ENCODE results near the gene GNRH2. TPM values are rescaled to one million over a fixed set of nuclear protein-coding genes. Genes with fewer than 3 reads are reported as not detected.

Gene GNRH2
- total and polyA plus RNA-seq, 2 donors (not counting 3 experiments of a cell fraction or from before 2014, with no cell fraction given) = 1.9 TPM; not detected in 1

- TF ChIP-seq POLR2A (IDR thresholded peaks at IDR 0.05; ENCODE audit: low read depth, low read length) (no peak), EZH2 (IDR thresholded peaks at IDR 0.05; ENCODE audit: borderline replicate concordance, low read depth, low read length, severe bottlenecking) (no peak), FOS (IDR thresholded peaks at IDR 0.05; ENCODE audit: borderline replicate concordance, insufficient read depth, low read length) (no peak), CTCF (IDR thresholded peaks at IDR 0.05; ENCODE audit: extremely low read depth in 1 of 2, insufficient read depth in 1 of 2, low read depth in 1 of 2, low read length in 2 of 2) (no peak), MAX (IDR thresholded peaks at IDR 0.05; ENCODE audit: insufficient read depth, insufficient read length) (no peak), MYC (IDR thresholded peaks at IDR 0.05; ENCODE audit: low read depth, low read length) (no peak), POLR2AphosphoS5 (IDR thresholded peaks at IDR 0.05; ENCODE audit: insufficient read depth, low read depth, low read length) (no peak), JUN (IDR thresholded peaks at IDR 0.05; ENCODE audit: borderline replicate concordance, insufficient read depth, insufficient read length, low read depth) (no peak), GATA2 (IDR thresholded peaks at IDR 0.05; ENCODE audit: insufficient read depth, insufficient read length, low read depth, low read length) (no peak)
- H3K9me3 ChIP-seq (replicated peaks; ENCODE audit: control insufficient read depth, insufficient read depth, low read length) = no peaks in the 10 kb centered on the region
- no peak overlapping the region for H3K4me2 ChIP-seq (ENCODE audit: insufficient read depth, low read length)
- H2AFZ ChIP-seq (ENCODE audit: low read depth, low read length) = peak overlapping the region; percentile 47
- H3K27ac ChIP-seq (ENCODE audit: insufficient read depth, low read depth, low read length) = no peak overlapping the region
- no peaks in the 10 kb centered on the region for H3K79me2 ChIP-seq (ENCODE audit: control insufficient read depth, insufficient read depth, low read length)
- no peak for DNase-seq (ENCODE audit: low read depth, low spot score)
- H3K4me1 ChIP-seq (ENCODE audit: control insufficient read depth, extremely low read depth, insufficient read depth, low read length) = peaks cover 6% of the 10 kb centered on the region
- no peak overlapping the region for H3K4me3 ChIP-seq (replicated peaks in 1 of 3; ENCODE audit: insufficient read depth in 1 of 3, low read depth in 1 of 3, low read length in 3 of 3)
- POLR2A ChIA-PET = no interaction called here
- CTCF ChIA-PET = interaction anchor here (1.4 kb wide), 2 partner anchors 19 to 41 kb away, joined by 3 to 4 read pairs; no protein-coding TSS in a partner anchor
- peaks cover 0 to 6% of the 10 kb centered on the region in 2 experiments for H3K27me3 ChIP-seq (ENCODE audit: control insufficient read depth in 2 of 2, insufficient read depth in 2 of 2, low read length in 2 of 2)
- H3K9me1 ChIP-seq (replicated peaks; ENCODE audit: control insufficient read depth, extremely low read depth, insufficient read depth, low read length) = no peaks in the 10 kb centered on the region
- intact Hi-C loops (cut with micrococcal nuclease) = no loop called here
- dilution Hi-C loops (cut with MboI; ENCODE audit: extremely low pct_ligation_motif_present, low sequenced_read_pairs) = no loop called here
- no peaks in the 10 kb centered on the region for H4K20me1 ChIP-seq (replicated peaks; ENCODE audit: control insufficient read depth, extremely low read depth, insufficient read depth, low read length)
- FAIRE-seq = no peak
- no peak overlapping the region for H3K9ac ChIP-seq (replicated peaks; ENCODE audit: extremely low read depth, insufficient read depth, low read length)
- no peaks in the 10 kb centered on the region for H3K36me3 ChIP-seq (ENCODE audit: control insufficient read depth in 2 of 2, extremely low read depth in 1 of 2, insufficient read depth in 2 of 2, low read length in 2 of 2)
- no TSS peak for BruUV-seq (replicated peaks)
Observed at GRCh38 chr20:3094848-3095629, 51.6 kb downstream of the GNRH2 start.

Other genes starting within 250 kb of the GNRH2 start
- 9.3 and 20.3 TPM in 2 replicates for gene CPXM1, start 243.0 kb upstream of the GNRH2 start, total RNA-seq
- 18.9 and 21.3 TPM in 2 replicates for gene CPXM1, start 243.0 kb upstream of the GNRH2 start, polyA plus RNA-seq
- not detected in 2 replicates for gene C20orf141, start 228.6 kb upstream of the GNRH2 start, total RNA-seq
- not detected in 2 replicates for gene C20orf141, start 228.6 kb upstream of the GNRH2 start, polyA plus RNA-seq
- gene TMEM239, start 227.3 kb upstream of the GNRH2 start, total RNA-seq = not detected in 2 replicates
- gene TMEM239, start 227.3 kb upstream of the GNRH2 start, polyA plus RNA-seq = not detected in 2 replicates
- 18.7 and 20.1 TPM in 2 replicates for gene PCED1A, start 203.0 kb upstream of the GNRH2 start, total RNA-seq
- 32.0 and 37.6 TPM in 2 replicates for gene PCED1A, start 203.0 kb upstream of the GNRH2 start, polyA plus RNA-seq
- gene VPS16, start 202.9 kb upstream of the GNRH2 start, total RNA-seq = 35.8 and 42.3 TPM in 2 replicates
- 37.6 and 37.8 TPM in 2 replicates for gene VPS16, start 202.9 kb upstream of the GNRH2 start, polyA plus RNA-seq
- 52.2 and 53.4 TPM in 2 replicates for gene PTPRA, start 170.1 kb upstream of the GNRH2 start, total RNA-seq
- gene PTPRA, start 170.1 kb upstream of the GNRH2 start, polyA plus RNA-seq = 37.7 and 43.2 TPM in 2 replicates
- gene MRPS26, start 2.4 kb downstream of the GNRH2 start, total RNA-seq = 41.2 and 43.9 TPM in 2 replicates
- 41.0 and 48.7 TPM in 2 replicates for gene MRPS26, start 2.4 kb downstream of the GNRH2 start, polyA plus RNA-seq
- not detected in 2 replicates for gene OXT, start 28.0 kb downstream of the GNRH2 start, total RNA-seq
- not detected in 2 replicates for gene OXT, start 28.0 kb downstream of the GNRH2 start, polyA plus RNA-seq
- not detected in 2 replicates for gene AVP, start 41.1 kb downstream of the GNRH2 start, total RNA-seq
- gene AVP, start 41.1 kb downstream of the GNRH2 start, polyA plus RNA-seq = not detected in 2 replicates
- 15.0 and 15.7 TPM in 2 replicates for gene FASTKD5, start 116.2 kb downstream of the GNRH2 start, total RNA-seq
- 8.5 and 10.8 TPM in 2 replicates for gene FASTKD5, start 116.2 kb downstream of the GNRH2 start, polyA plus RNA-seq
- 5.1 and 5.8 TPM in 2 replicates for gene UBOX5, start 116.2 kb downstream of the GNRH2 start, total RNA-seq
- 3.5 and 4.6 TPM in 2 replicates for gene UBOX5, start 116.2 kb downstream of the GNRH2 start, polyA plus RNA-seq
- gene LZTS3, start 129.9 kb downstream of the GNRH2 start, total RNA-seq = 3.6 and 4.5 TPM in 2 replicates
- 5.7 and 7.3 TPM in 2 replicates for gene LZTS3, start 129.9 kb downstream of the GNRH2 start, polyA plus RNA-seq
- gene DDRGK1, start 161.1 kb downstream of the GNRH2 start, total RNA-seq = 52.2 and 54.0 TPM in 2 replicates
- 41.7 and 48.5 TPM in 2 replicates for gene DDRGK1, start 161.1 kb downstream of the GNRH2 start, polyA plus RNA-seq
- 59.8 and 65.0 TPM in 2 replicates for gene ITPA, start 165.9 kb downstream of the GNRH2 start, total RNA-seq
- gene ITPA, start 165.9 kb downstream of the GNRH2 start, polyA plus RNA-seq = 43.2 and 50.7 TPM in 2 replicates
- gene SLC4A11, start 195.6 kb downstream of the GNRH2 start, total RNA-seq = 10.2 and 15.5 TPM in 2 replicates
- gene SLC4A11, start 195.6 kb downstream of the GNRH2 start, polyA plus RNA-seq = 5.7 and 6.1 TPM in 2 replicates